HepG2 (cell line): ENCODE measurements around the gene ANAPC16. TPM values are rescaled to one million over a fixed set of nuclear protein-coding genes. Genes with fewer than 3 reads are reported as not detected.
A peak's percentile ranks its signal among the peaks of the same experiment; 100 is the strongest.

Experiments used
- ATF7-NPFF ChIP-seq: sonication (generic); formaldehyde crosslinking; IDR thresholded peaks from 2 replicates; pipeline ENCODE4 v1.8.1; 2023; ENCODE audit warnings: mild to moderate bottlenecking, low read depth, missing genetic modification reagents, moderate library complexity
- E2F1 ChIP-seq: sonication (generic); formaldehyde crosslinking; IDR thresholded peaks from 2 replicates; pipeline ENCODE4 v1.5.0; 2020; ENCODE audit warnings: missing genetic modification reagents
- GATAD1 ChIP-seq: IDR thresholded peaks from 2 replicates; pipeline ENCODE4 v1.6.1; 2016; ENCODE audit warnings: missing genetic modification reagents, missing compliant biosample characterization
- HMGXB4 ChIP-seq, 2 experiments: sonication (generic) in 1 of 2; formaldehyde crosslinking in 1 of 2; IDR thresholded peaks; 2 replicates each; pipeline versions ENCODE4 v1.4.0 to v1.6.1; 2018 to 2020; ENCODE audit warnings: missing genetic modification reagents in 2 of 2, borderline replicate concordance in 1 of 2, low read depth in 1 of 2, mild to moderate bottlenecking in 1 of 2, missing biosample characterization in 1 of 2
- JUND ChIP-seq: sonication (generic); formaldehyde crosslinking; IDR thresholded peaks from 2 replicates; pipeline ENCODE4 v1.8.0; 2022; ENCODE audit warnings: mild to moderate bottlenecking, missing genetic modification reagents
- MEIS2 ChIP-seq: sonication (generic); formaldehyde crosslinking; IDR thresholded peaks from 2 replicates; pipeline ENCODE4 v1.9.0; 2021; ENCODE audit warnings: mild to moderate bottlenecking, missing genetic modification reagents
- MIER3 ChIP-seq: IDR thresholded peaks from 2 replicates; pipeline ENCODE4 v1.6.1; 2016; ENCODE audit warnings: missing compliant biosample characterization, borderline replicate concordance
- PHB2 ChIP-seq: fragments of 450-650 bp; IDR thresholded peaks from 2 replicates; pipeline ENCODE4 v1.6.1; 2018; ENCODE audit not compliant: partially characterized antibody
- REXO4 ChIP-seq: sonication (generic); formaldehyde crosslinking; IDR thresholded peaks from 2 replicates; pipeline ENCODE4 v1.8.0; 2022; ENCODE audit warnings: missing genetic modification reagents, mild to moderate bottlenecking, borderline replicate concordance
- SALL2 ChIP-seq: sonication (generic); formaldehyde crosslinking; IDR thresholded peaks from 2 replicates; pipeline ENCODE4 v1.8.1; 2023; ENCODE audit warnings: mild to moderate bottlenecking, missing genetic modification reagents, inconsistent platforms
- SCMH1 ChIP-seq: sonication (generic); formaldehyde crosslinking; IDR thresholded peaks from 2 replicates; pipeline ENCODE4 v1.9.0; 2021; ENCODE audit warnings: missing genetic modification reagents, mild to moderate bottlenecking, borderline replicate concordance
- SNAPC4 ChIP-seq: sonication (generic); formaldehyde crosslinking; IDR thresholded peaks from 2 replicates; pipeline ENCODE4 v1.4.0; 2020; ENCODE audit warnings: mild to moderate bottlenecking, missing genetic modification reagents
- ZBTB2 ChIP-seq: sonication (generic); formaldehyde crosslinking; IDR thresholded peaks from 2 replicates; pipeline ENCODE4 v1.8.0; 2022; ENCODE audit warnings: low read depth, missing genetic modification reagents
- ZNF629 ChIP-seq: sonication (generic); formaldehyde crosslinking; conservative IDR thresholded peaks from 2 replicates; pipeline ENCODE4 v1.5.0; 2020; ENCODE audit warnings: missing genetic modification reagents
- ZSCAN20 ChIP-seq: sonication (generic); formaldehyde crosslinking; IDR thresholded peaks from 2 replicates; pipeline ENCODE4 v1.4.0; 2020; ENCODE audit warnings: missing genetic modification reagents, mild to moderate bottlenecking, borderline replicate concordance
- ZXDC ChIP-seq: sonication (generic); formaldehyde crosslinking; IDR thresholded peaks from 2 replicates; pipeline ENCODE4 v1.5.0; 2020; ENCODE audit warnings: mild to moderate bottlenecking, missing genetic modification reagents
- polyA plus RNA-seq, 8 experiments: library from polyadenylated mRNA; depleted of rRNA in 3 of 8; stranded (reverse) in 7 of 8; unstranded in 1 of 8; fragments of >200 nt; fragmentation: Illumina TruSeq in 4 of 8; extraction: Trizol in 4 of 8; gene quantifications; 2 replicates each; pipeline versions ENCODE4 v1.2.1 to v1.2.3, GENCODE V29; 2011 to 2016; ENCODE audit warnings: low read depth in 4 of 8, missing spikeins in 1 of 8, mixed read lengths in 1 of 8; ENCODE audit not compliant: insufficient read depth in 1 of 8
- total RNA-seq, 5 experiments: library from RNA; depleted of rRNA; stranded (reverse); fragments of >200 nt; fragmentation: Illumina TruSeq; extraction: Trizol; gene quantifications; 2 replicates each; pipeline ENCODE4 v1.2.3, GENCODE V29; 2016; ENCODE audit warnings: low read depth in 1 of 5

The ANAPC16 gene
- total and polyA plus RNA-seq, 2 of the 13 experiments (the other 11 are each of a cell fraction or from before 2014, with no cell fraction given), result 74.8 to 89.4 TPM

GRCh38 chr10:72248468-72249151 is 32.8 kb downstream of the ANAPC16 start (continued):
- TF ChIP-seq SNAPC4, result no peak
- no peak for TF ChIP-seq E2F1
- no peak for TF ChIP-seq ZXDC (CRISPR knock-in tag)
- peak; percentile 71; the same call in 1 of the 2 replicates for TF ChIP-seq ZSCAN20 (CRISPR knock-in tag)
- TF ChIP-seq ZBTB2 (CRISPR knock-in tag), result no peak
- no peak for TF ChIP-seq REXO4 (CRISPR knock-in tag)
- no peak for TF ChIP-seq JUND
- TF ChIP-seq MEIS2 (CRISPR knock-in tag), result 0 out of 2 replicates have a peak, but pooled peaks have one; percentile 40
- no peak for TF ChIP-seq SALL2 (CRISPR knock-in tag)
- peak; percentile 48 to 61; a peak in 2 of 4 replicates for TF ChIP-seq HMGXB4 (CRISPR knock-in tag; IDR thresholded peaks at IDR 0.05; ENCODE audit: borderline replicate concordance in 1 of 2, low read depth in 1 of 2)
- 0 out of 2 replicates have a peak, but pooled peaks have one; percentile 31 for TF ChIP-seq ZNF629
- TF ChIP-seq MIER3 (CRISPR knock-in tag), result peak; percentile 59; the same call in 1 of the 2 replicates
- TF ChIP-seq GATAD1 (CRISPR knock-in tag), result 0 out of 2 replicates have a peak, but pooled peaks have one; percentile 37
- no peak; the same call in 1 of the 2 replicates for TF ChIP-seq ATF7-NPFF (CRISPR knock-in tag)
- TF ChIP-seq SCMH1, result no peak
- TF ChIP-seq PHB2, result no peak
